Measurements from ENCODE around the gene NRAP. TPM values are rescaled to one million over a fixed set of nuclear protein-coding genes. Genes with fewer than 3 reads are reported as not detected.
A peak's percentile ranks its signal among the peaks of the same experiment; 100 is the strongest.

Gene NRAP
- total RNA-seq, 1 donor from 2014 or later, result 27.1 TPM

DNA sequence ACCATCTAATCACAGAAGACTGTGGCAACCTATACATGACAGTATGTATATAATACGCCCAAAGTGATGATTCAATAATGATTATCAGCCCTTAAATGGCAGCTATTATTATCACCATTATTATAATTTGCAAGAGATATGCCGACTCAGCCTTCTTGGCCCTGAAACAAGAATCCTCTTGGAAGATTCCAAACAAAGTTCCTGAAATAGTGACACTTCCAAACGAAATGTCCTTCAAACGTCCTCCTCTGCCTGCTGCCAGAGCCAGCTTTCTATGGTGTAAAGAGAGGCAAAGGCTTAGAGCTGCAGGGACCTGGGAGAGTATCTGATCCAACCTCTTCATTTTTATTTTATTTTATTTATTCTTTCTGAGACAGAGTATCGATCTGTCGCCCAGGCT, 36.0 kb downstream of the NRAP start:
- Histone ChIP-seq H3K9ac (ENCODE audit: low read depth in 1 of 3, low read length in 3 of 3) (no peak overlapping the region), H3K27ac (ENCODE audit: low read depth, low read length) (peak overlapping the region; percentile 82), H3K27me3 (ENCODE audit: control insufficient read depth in 3 of 3, insufficient read depth in 3 of 3, low read length in 3 of 3) (no peaks in the 10 kb centered on the region), H3K4me1 (ENCODE audit: control insufficient read depth in 3 of 3, insufficient read depth in 3 of 3, low read length in 3 of 3) (peaks cover 57 to 88% (median 82%) of the 10 kb centered on the region in 3 donors), H3K9me3 (ENCODE audit: control insufficient read depth in 3 of 3, low read length in 3 of 3) (no peaks in the 10 kb centered on the region), H3K4me3 (ENCODE audit: low read length in 3 of 3) (no peak overlapping the region), H3K36me3 (ENCODE audit: control insufficient read depth in 3 of 3, insufficient read depth in 3 of 3, low read length in 3 of 3) (peaks cover 63 to 69% (median 66%) of the 10 kb centered on the region in 3 donors)

DNA sequence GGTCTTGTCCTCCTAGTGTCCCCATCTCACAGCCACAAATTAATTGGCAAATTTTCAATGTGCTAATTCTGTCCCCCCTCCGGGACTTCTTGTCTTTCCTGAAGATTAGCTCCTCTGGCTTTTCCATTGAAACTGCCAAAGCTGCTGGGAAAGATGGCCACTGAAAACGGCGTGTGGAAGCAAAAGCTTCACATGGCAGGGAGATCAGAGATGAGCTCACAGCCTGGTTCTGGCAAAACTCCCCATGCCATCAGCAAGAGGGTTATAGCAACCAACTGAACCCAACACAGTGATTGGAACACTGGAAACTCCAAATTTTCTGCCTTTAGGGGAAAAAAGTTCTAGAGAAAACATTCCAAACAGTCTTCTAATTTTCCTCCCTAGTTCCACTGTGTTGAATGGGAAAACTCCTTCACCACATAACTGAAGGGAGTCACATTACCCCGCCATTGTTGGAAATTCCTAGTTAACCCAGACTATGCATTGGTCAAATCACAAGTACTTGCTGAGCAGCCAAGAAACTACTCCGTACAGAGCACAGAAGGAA, 37.0 kb downstream of the NRAP start:
- Histone ChIP-seq H3K9me3 (ENCODE audit: control insufficient read depth in 3 of 3, low read length in 3 of 3) (no peaks in the 10 kb centered on the region), H3K9ac (ENCODE audit: low read depth in 1 of 3, low read length in 3 of 3) (peak overlapping the region in 1 of 3 donors; percentile 63), H3K4me1 (ENCODE audit: control insufficient read depth in 3 of 3, insufficient read depth in 3 of 3, low read length in 3 of 3) (peaks cover 61 to 85% (median 84%) of the 10 kb centered on the region in 3 donors), H3K36me3 (ENCODE audit: control insufficient read depth in 3 of 3, insufficient read depth in 3 of 3, low read length in 3 of 3) (peaks cover 61 to 68% (median 62%) of the 10 kb centered on the region in 3 donors), H3K27ac (ENCODE audit: low read depth, low read length) (peak overlapping the region; percentile 82), H3K4me3 (ENCODE audit: low read length in 3 of 3) (no peak overlapping the region), H3K27me3 (ENCODE audit: control insufficient read depth in 3 of 3, insufficient read depth in 3 of 3, low read length in 3 of 3) (no peaks in the 10 kb centered on the region)

DNA sequence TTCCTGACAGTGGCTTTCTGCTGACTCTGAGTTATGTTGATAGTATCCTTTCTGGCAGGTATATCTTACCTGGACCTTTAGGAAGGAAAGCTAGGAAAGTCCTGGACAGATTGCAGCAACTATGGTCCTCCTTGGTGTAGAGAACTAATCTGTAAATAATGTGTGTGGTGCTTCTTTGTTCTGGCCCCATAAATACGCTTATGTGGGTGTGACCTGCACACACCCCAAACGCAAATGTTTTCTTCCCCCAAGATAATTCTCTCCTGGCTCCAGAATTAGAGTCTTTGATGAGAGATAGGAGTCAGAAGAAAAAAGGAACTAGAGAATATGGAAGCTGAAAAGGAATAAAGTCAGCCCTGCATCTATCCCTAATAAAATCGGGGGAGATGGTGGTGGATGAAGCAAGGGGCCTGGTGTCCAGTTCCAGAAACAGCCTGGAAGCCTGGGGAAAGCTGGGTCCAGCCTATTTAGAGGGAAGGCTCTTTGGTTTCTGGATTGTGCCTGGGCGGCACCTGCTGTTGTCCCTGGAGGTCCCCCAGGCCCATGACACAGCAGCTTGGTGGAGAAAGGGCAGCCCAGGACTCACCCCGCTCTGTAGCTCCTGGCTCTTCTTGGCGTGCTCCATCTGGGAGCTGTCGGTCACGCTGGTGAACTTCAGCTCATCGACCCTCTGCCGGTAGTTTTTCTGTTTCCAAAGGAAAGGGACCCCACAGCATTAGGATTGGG, 38.2 kb downstream of the NRAP start:
- Histone ChIP-seq H3K27me3 (ENCODE audit: control insufficient read depth in 3 of 3, insufficient read depth in 3 of 3, low read length in 3 of 3) (no peaks in the 10 kb centered on the region), H3K9ac (ENCODE audit: low read depth in 1 of 3, low read length in 3 of 3) (peak overlapping the region; percentile 17 to 63 (median 35)), H3K4me1 (ENCODE audit: control insufficient read depth in 3 of 3, insufficient read depth in 3 of 3, low read length in 3 of 3) (peaks cover 61 to 87% (median 86%) of the 10 kb centered on the region in 3 donors), H3K4me3 (ENCODE audit: low read length in 3 of 3) (peak overlapping the region in 1 of 3 donors; percentile 11), H3K27ac (ENCODE audit: low read depth, low read length) (peak overlapping the region; percentile 82), H3K36me3 (ENCODE audit: control insufficient read depth in 3 of 3, insufficient read depth in 3 of 3, low read length in 3 of 3) (peaks cover 63 to 67% (median 67%) of the 10 kb centered on the region in 3 donors), H3K9me3 (ENCODE audit: control insufficient read depth in 3 of 3, low read length in 3 of 3) (no peaks in the 10 kb centered on the region)

DNA sequence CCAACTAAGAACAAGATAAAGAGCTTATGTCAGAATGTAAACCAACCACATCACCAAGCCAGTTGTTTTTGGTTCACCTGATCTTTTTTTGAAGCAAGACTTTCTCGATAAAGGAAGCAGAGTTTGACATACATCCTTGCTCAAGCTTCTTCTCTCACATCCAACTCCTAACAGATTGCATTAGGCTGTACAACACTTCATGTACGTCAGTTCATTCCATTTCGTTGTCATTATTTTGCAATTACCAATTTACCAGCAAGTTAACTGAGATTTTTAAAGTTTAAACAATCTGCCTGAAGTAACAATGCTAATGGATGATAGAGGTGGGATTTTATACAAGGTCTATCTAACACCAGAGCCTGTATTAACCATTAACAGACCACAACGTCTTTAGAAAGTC, 41.0 kb downstream of the NRAP start:
- no peak overlapping the region for H3K27ac ChIP-seq (ENCODE audit: low read depth, low read length)
- H3K4me1 ChIP-seq (ENCODE audit: control insufficient read depth in 3 of 3, insufficient read depth in 3 of 3, low read length in 3 of 3), result peaks cover 59 to 86% (median 81%) of the 10 kb centered on the region in 3 donors

DNA sequence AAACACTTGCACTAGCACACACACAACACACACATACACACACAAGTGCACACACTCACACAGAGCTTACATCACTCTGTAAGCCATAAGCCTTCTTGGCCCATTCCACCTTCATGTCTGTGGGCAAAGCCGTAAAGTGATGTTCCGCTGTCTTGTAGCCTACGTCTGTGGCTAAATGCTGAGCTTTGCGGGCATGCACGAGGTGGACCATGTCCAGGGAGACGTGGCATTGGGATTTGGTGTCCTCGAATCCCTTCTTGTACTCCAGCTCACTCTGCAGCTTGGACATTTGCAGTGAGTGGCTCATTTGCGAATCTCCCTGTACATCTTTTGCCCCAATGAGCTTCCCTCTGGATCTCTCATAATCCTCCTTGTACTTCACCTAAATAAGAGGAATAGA, 42.0 kb downstream of the NRAP start:
- H3K4me1 ChIP-seq (ENCODE audit: control insufficient read depth in 3 of 3, insufficient read depth in 3 of 3, low read length in 3 of 3), result peaks cover 59 to 87% (median 80%) of the 10 kb centered on the region in 3 donors
- peaks cover 61 to 70% (median 61%) of the 10 kb centered on the region in 3 donors for H3K36me3 ChIP-seq (ENCODE audit: control insufficient read depth in 3 of 3, insufficient read depth in 3 of 3, low read length in 3 of 3)
- H3K27me3 ChIP-seq (ENCODE audit: control insufficient read depth in 3 of 3, insufficient read depth in 3 of 3, low read length in 3 of 3), result peaks cover 0 to 10% (median 0%) of the 10 kb centered on the region in 3 donors
- no peak overlapping the region for H3K27ac ChIP-seq (ENCODE audit: low read depth, low read length)
- H3K9ac ChIP-seq (ENCODE audit: low read depth in 1 of 3, low read length in 3 of 3), result peak overlapping the region in 1 of 3 donors; percentile 41
- no peak overlapping the region for H3K4me3 ChIP-seq (ENCODE audit: low read length in 3 of 3)
- H3K9me3 ChIP-seq (ENCODE audit: control insufficient read depth in 3 of 3, low read length in 3 of 3), result no peaks in the 10 kb centered on the region

More for the DNA sequence above, 41.0 kb downstream of the NRAP start:
- Histone ChIP-seq H3K27me3 (ENCODE audit: control insufficient read depth in 3 of 3, insufficient read depth in 3 of 3, low read length in 3 of 3) (peaks cover 0 to 4% (median 0%) of the 10 kb centered on the region in 3 donors), H3K9me3 (ENCODE audit: control insufficient read depth in 3 of 3, low read length in 3 of 3) (no peaks in the 10 kb centered on the region), H3K36me3 (ENCODE audit: control insufficient read depth in 3 of 3, insufficient read depth in 3 of 3, low read length in 3 of 3) (peaks cover 56 to 62% (median 56%) of the 10 kb centered on the region in 3 donors), H3K4me3 (ENCODE audit: low read length in 3 of 3) (no peak overlapping the region), H3K9ac (ENCODE audit: low read depth in 1 of 3, low read length in 3 of 3) (no peak overlapping the region)

DNA sequence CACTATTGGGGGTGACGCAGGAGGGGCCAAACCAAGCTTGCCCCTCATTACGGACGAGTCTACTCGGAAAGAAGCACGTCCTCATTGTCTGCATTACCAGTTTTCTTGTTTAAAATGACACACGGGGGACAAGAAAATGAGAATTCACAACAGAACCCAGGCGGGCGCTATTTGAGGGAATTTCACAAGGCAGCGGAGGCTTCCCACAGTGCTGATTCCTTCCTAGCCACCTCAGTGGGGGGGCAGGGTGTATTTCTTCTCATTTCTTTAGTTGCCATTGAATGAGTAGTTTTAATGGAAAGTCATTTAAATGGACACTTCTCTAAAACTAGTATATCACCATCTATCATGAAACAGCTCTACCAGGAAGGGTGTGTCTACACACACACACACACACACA, 42.9 kb downstream of the NRAP start:
- peak overlapping the region; percentile 22 for H3K27ac ChIP-seq (ENCODE audit: low read depth, low read length)
- no peak overlapping the region for H3K4me3 ChIP-seq (ENCODE audit: low read length in 3 of 3)
- no peak overlapping the region for H3K9ac ChIP-seq (ENCODE audit: low read depth in 1 of 3, low read length in 3 of 3)
- H3K36me3 ChIP-seq (ENCODE audit: control insufficient read depth in 3 of 3, insufficient read depth in 3 of 3, low read length in 3 of 3), result peaks cover 60 to 74% (median 67%) of the 10 kb centered on the region in 3 donors
- no peaks in the 10 kb centered on the region for H3K9me3 ChIP-seq (ENCODE audit: control insufficient read depth in 3 of 3, low read length in 3 of 3)
- peaks cover 0 to 14% (median 0%) of the 10 kb centered on the region in 3 donors for H3K27me3 ChIP-seq (ENCODE audit: control insufficient read depth in 3 of 3, insufficient read depth in 3 of 3, low read length in 3 of 3)
- H3K4me1 ChIP-seq (ENCODE audit: control insufficient read depth in 3 of 3, insufficient read depth in 3 of 3, low read length in 3 of 3), result peaks cover 59 to 84% (median 75%) of the 10 kb centered on the region in 3 donors

DNA sequence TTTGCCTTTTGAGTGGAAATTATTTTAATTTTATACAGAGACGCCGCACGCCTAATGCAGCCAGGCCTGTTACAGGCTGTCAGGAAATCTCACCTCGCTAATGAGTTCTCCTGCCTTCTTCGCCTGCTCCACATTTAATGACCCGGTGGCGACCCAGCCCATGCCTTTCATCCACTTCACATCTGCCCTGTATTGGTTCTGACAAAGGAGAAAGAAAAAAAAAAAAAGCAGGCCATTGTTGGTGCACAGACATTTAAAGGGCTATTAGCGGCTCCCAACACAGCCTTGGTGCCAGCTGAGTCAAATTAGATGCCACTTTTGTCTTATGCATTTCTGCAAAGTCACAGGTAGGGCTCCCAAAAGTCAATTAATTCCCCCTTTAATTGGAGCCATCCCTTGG, 43.3 kb downstream of the NRAP start:
- Histone ChIP-seq H3K4me1 (ENCODE audit: control insufficient read depth in 3 of 3, insufficient read depth in 3 of 3, low read length in 3 of 3) (peaks cover 59 to 84% (median 75%) of the 10 kb centered on the region in 3 donors), H3K27ac (ENCODE audit: low read depth, low read length) (peak overlapping the region; percentile 33), H3K36me3 (ENCODE audit: control insufficient read depth in 3 of 3, insufficient read depth in 3 of 3, low read length in 3 of 3) (peaks cover 61 to 78% (median 69%) of the 10 kb centered on the region in 3 donors), H3K9me3 (ENCODE audit: control insufficient read depth in 3 of 3, low read length in 3 of 3) (no peaks in the 10 kb centered on the region), H3K4me3 (ENCODE audit: low read length in 3 of 3) (no peak overlapping the region), H3K27me3 (ENCODE audit: control insufficient read depth in 3 of 3, insufficient read depth in 3 of 3, low read length in 3 of 3) (peaks cover 0 to 14% (median 0%) of the 10 kb centered on the region in 3 donors), H3K9ac (ENCODE audit: low read depth in 1 of 3, low read length in 3 of 3) (no peak overlapping the region)

DNA sequence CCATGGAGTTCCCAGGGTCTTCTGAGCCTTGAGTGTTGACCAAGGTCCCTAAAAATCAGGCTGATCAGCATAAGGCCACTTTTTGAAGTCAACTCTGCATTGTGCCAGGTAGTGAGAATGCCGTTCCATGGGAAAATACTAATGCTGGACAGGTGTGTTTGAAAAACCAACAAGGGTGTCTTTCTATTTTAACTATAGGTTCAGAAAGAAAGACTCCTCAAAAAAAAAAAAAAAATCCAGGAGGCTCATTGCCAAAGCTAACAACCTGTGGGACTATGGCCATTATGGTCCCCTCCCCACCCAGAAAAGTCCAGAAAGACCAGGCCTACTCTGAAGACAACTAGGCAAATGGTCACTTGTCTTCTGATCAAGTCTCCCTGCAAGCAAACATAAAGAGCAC, 44.4 kb downstream of the NRAP start:
- Histone ChIP-seq H3K9ac (ENCODE audit: low read depth in 1 of 3, low read length in 3 of 3) (peak overlapping the region in 1 of 3 donors; percentile 55), H3K9me3 (ENCODE audit: control insufficient read depth in 3 of 3, low read length in 3 of 3) (no peaks in the 10 kb centered on the region), H3K36me3 (ENCODE audit: control insufficient read depth in 3 of 3, insufficient read depth in 3 of 3, low read length in 3 of 3) (peaks cover 63 to 78% (median 70%) of the 10 kb centered on the region in 3 donors), H3K4me3 (ENCODE audit: low read length in 3 of 3) (no peak overlapping the region), H3K27ac (ENCODE audit: low read depth, low read length) (peak overlapping the region; percentile 75), H3K27me3 (ENCODE audit: control insufficient read depth in 3 of 3, insufficient read depth in 3 of 3, low read length in 3 of 3) (peaks cover 0 to 14% (median 0%) of the 10 kb centered on the region in 3 donors), H3K4me1 (ENCODE audit: control insufficient read depth in 3 of 3, insufficient read depth in 3 of 3, low read length in 3 of 3) (peaks cover 57 to 83% (median 74%) of the 10 kb centered on the region in 3 donors)

DNA sequence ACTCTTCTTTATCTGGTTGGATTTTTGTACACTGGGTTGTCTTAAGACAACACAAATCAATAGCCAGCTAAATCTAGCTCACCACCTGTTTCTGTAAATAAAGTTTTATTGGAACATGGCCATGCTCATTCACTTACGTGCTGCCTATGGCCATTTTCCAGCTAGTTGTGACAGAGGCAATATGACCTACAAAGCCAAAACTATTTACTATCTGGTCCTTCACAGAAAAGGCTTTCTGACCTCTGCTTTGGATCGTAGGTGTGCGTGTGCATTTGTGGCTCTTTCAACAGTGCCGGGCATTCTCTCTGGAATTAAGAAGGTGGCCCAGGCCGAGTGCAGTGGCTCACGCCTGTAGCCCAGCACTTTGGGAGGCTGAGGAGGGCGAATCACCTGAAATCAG, 45.5 kb downstream of the NRAP start:
- H3K36me3 ChIP-seq (ENCODE audit: control insufficient read depth in 3 of 3, insufficient read depth in 3 of 3, low read length in 3 of 3), result peaks cover 65 to 78% (median 69%) of the 10 kb centered on the region in 3 donors
- H3K27ac ChIP-seq (ENCODE audit: low read depth, low read length), result peak overlapping the region; percentile 75
- peaks cover 65 to 85% (median 74%) of the 10 kb centered on the region in 3 donors for H3K4me1 ChIP-seq (ENCODE audit: control insufficient read depth in 3 of 3, insufficient read depth in 3 of 3, low read length in 3 of 3)

DNA sequence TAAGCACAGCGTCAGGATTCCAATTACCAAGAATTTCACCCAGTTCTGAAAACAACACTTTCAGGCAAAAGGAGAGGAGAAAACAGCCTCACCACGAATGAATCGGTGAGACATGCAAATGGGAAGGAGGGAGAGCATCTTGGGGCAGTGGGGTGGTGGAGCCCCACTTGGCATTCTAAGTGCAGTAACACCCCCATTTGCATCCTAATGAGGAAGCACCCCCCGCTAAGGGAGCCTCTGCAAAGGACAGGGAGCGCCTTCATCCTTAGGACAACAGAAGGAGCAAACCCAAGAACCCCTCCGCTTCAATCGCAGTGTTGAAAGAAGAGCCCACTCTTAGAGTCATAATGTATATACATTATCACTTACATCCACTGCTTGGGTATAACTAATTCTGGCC, 46.8 kb downstream of the NRAP start:
- no peaks in the 10 kb centered on the region for H3K9me3 ChIP-seq (ENCODE audit: control insufficient read depth in 3 of 3, low read length in 3 of 3)
- peaks cover 63 to 76% (median 66%) of the 10 kb centered on the region in 3 donors for H3K36me3 ChIP-seq (ENCODE audit: control insufficient read depth in 3 of 3, insufficient read depth in 3 of 3, low read length in 3 of 3)
- H3K27ac ChIP-seq (ENCODE audit: low read depth, low read length), result peak overlapping the region; percentile 14
- no peak overlapping the region for H3K4me3 ChIP-seq (ENCODE audit: low read length in 3 of 3)
- peak overlapping the region in 1 of 3 donors; percentile 16 for H3K9ac ChIP-seq (ENCODE audit: low read depth in 1 of 3, low read length in 3 of 3)
- peaks cover 69 to 88% (median 83%) of the 10 kb centered on the region in 3 donors for H3K4me1 ChIP-seq (ENCODE audit: control insufficient read depth in 3 of 3, insufficient read depth in 3 of 3, low read length in 3 of 3)
- peaks cover 0 to 14% (median 0%) of the 10 kb centered on the region in 3 donors for H3K27me3 ChIP-seq (ENCODE audit: control insufficient read depth in 3 of 3, insufficient read depth in 3 of 3, low read length in 3 of 3)

More for the DNA sequence above, 45.5 kb downstream of the NRAP start:
- H3K9ac ChIP-seq (ENCODE audit: low read depth in 1 of 3, low read length in 3 of 3), result no peak overlapping the region
- peaks cover 0 to 14% (median 0%) of the 10 kb centered on the region in 3 donors for H3K27me3 ChIP-seq (ENCODE audit: control insufficient read depth in 3 of 3, insufficient read depth in 3 of 3, low read length in 3 of 3)
- no peak overlapping the region for H3K4me3 ChIP-seq (ENCODE audit: low read length in 3 of 3)
- H3K9me3 ChIP-seq (ENCODE audit: control insufficient read depth in 3 of 3, low read length in 3 of 3), result no peaks in the 10 kb centered on the region
